Neural progenitor cell (in vitro differentiated cells): ENCODE data around the gene IL1RAPL1.

Experiments
- CTCF ChIP-seq: fragments of 200-600 bp; sonication (generic); IDR thresholded peaks from 2 replicates; pipeline ENCODE4 v1.5.1; 2017; ENCODE audit warnings: antibody characterized with exemption, mild to moderate bottlenecking
- EZH2 ChIP-seq: fragments of 200-600 bp; sonication (generic); IDR thresholded peaks from 2 replicates; pipeline ENCODE4 v1.6.1; 2017; ENCODE audit warnings: antibody characterized with exemption, mild to moderate bottlenecking, moderate library complexity
- EZH2phosphoT487 ChIP-seq: fragments of 200-600 bp; sonication (generic); IDR thresholded peaks from 2 replicates; pipeline ENCODE4 v1.6.1; 2017; ENCODE audit warnings: antibody characterized with exemption

- TF ChIP-seq CTCF (no peak), EZH2 (no peak), EZH2phosphoT487 (no peak)
These were observed 881.8 kb downstream of the IL1RAPL1 start for GRCh38 chrX:29468911-29469494.
